Spleen (tissue), 7 donors: ENCODE measurements around the gene TUBB6.

Experiments
- CTCF ChIP-seq, 11 experiments: fragments of 200-600 bp in 7 of 11; fragments of 450-650 bp in 4 of 11; sonication (generic) in 4 of 11; IDR thresholded peaks in 8 of 11; conservative IDR thresholded peaks in 3 of 11; 1 replicate in 7 of 11; 2 replicates in 4 of 11; pipeline versions ENCODE4 v1.4.0 to v1.8.0; 2016 to 2021; ENCODE audit warnings: antibody characterized with exemption in 11 of 11, inconsistent platforms in 4 of 11, mild to moderate bottlenecking in 1 of 11
- POLR2A ChIP-seq, 3 donors: fragments of 450-650 bp; IDR thresholded peaks; one replicate each; pipeline ENCODE4 v1.5.1; 2017; ENCODE audit warnings: antibody characterized with exemption in 3 of 3, mild to moderate bottlenecking in 1 of 3
- donor health status: DM: no; HTN: no; CAD: no; lungs with moderate emphysema.
- donor health status: DM: no; HTN: no; CAD: no.
- donor health status: DM: no; HTN: no; CAD: no.

- no peak for TF ChIP-seq CTCF (IDR thresholded peaks at IDR 0.05 in 8 of 11, conservative IDR thresholded peaks at IDR 0.05 in 3 of 11)
- no peak for TF ChIP-seq POLR2A (IDR thresholded peaks at IDR 0.05)
Observed at GRCh38 chr18:12324991-12325725, 17.1 kb downstream of the TUBB6 start.
